Smooth muscle cell of trachea (primary cell): ENCODE measurements around the gene GARRE1. TPM values are rescaled to one million over a fixed set of nuclear protein-coding genes. Genes with fewer than 3 reads are reported as not detected.

Experiments
- total RNA-seq: library from RNA; depleted of rRNA; stranded (reverse); fragments of >200 nt; gene quantifications from 2 replicates; pipeline ENCODE4 v1.2.1, GENCODE V29; 2014

The GARRE1 gene, protein sequence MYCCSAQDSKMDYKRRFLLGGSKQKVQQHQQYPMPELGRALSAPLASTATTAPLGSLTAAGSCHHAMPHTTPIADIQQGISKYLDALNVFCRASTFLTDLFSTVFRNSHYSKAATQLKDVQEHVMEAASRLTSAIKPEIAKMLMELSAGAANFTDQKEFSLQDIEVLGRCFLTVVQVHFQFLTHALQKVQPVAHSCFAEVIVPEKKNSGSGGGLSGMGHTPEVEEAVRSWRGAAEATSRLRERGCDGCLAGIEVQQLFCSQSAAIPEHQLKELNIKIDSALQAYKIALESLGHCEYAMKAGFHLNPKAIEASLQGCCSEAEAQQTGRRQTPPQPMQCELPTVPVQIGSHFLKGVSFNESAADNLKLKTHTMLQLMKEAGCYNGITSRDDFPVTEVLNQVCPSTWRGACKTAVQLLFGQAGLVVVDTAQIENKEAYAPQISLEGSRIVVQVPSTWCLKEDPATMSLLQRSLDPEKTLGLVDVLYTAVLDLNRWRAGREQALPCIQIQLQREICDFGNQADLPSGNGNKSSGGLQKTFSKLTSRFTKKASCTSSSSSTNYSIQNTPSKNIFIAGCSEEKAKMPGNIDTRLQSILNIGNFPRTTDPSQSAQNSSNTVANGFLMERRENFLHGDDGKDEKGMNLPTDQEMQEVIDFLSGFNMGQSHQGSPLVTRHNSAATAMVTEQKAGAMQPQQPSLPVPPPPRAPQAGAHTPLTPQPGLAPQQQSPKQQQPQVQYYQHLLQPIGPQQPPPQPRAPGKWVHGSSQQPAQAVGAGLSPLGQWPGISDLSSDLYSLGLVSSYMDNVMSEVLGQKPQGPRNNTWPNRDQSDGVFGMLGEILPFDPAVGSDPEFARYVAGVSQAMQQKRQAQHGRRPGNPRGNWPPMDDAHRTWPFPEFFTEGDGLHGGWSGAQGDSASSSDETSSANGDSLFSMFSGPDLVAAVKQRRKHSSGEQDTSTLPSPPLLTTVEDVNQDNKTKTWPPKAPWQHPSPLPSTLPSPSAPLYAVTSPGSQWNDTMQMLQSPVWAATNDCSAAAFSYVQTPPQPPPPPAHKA (N-terminal part only)
- 8.7 and 10.1 TPM in 2 replicates for total RNA-seq

DNA sequence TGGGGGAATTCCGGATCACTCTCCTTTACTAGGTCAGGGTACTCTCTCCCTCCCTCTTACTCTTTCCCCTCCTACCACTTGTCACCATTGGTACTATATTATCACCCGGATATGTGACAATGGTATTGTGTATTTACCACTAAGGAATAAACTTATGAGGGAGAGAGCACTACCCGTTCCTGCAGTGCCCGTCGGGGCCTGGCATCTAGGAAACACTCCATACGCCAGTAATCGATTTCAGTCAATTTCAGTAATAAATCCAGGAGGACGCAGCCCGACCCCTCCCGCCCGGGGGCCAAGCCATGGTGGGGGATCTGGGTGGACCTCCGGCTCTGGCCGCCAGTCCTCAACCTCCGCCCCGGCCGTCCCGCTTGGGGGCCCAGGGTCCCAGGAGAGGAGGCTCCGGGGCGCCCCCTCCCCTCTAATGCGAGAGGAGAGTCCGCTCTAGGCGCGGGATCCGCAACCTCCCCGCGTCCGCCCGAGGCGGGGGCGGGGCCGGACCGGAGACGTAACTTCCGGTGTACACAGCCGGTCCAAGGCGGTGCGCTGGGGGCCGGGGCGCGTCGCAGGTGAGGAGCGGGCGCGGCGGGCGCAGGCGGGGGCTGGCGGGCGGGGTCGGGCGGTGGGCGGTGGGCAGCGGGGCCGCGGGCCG, at the start of gene GARRE1:
Gene GARRE1, plus strand, starts transcription at position 509 of the 652 bp plus-strand sequence. CDS start 45,920 bp downstream, outside the sequence.

Other genes with a start within 250 kb of the GARRE1 start
- 52.9 and 58.9 TPM in 2 replicates for gene LSM14A, start 82.0 kb upstream of the GARRE1 start, total RNA-seq
- 244 and 253 TPM in 2 replicates for gene GPI, start 110.6 kb downstream of the GARRE1 start, total RNA-seq
- 9.8 and 12.7 TPM in 2 replicates for gene PDCD2L, start 149.8 kb downstream of the GARRE1 start, total RNA-seq
- 126 and 154 TPM in 2 replicates for gene UBA2, start 173.8 kb downstream of the GARRE1 start, total RNA-seq
- 13.2 and 65.0 TPM in 2 replicates for gene WTIP, start 227.2 kb downstream of the GARRE1 start, total RNA-seq